ENCODE results near the gene ADAM12.

Gene ADAM12

GRCh38 chr10:126062131-126063032 is 325.9 kb downstream of the ADAM12 start:
- no peak for TF ChIP-seq CTCF (IDR thresholded peaks at IDR 0.05; ENCODE audit: control extremely low read depth, extremely low read depth, low read depth, missing control alignments)
- ChIA-PET POLR2A (no interaction called here), CTCF (interaction anchor here (0.9 to 1.0 kb wide), 2 partner anchors 10 to 81 kb away, joined by 3 read pairs; no protein-coding TSS in a partner anchor)
- no peak for DNase-seq (ENCODE audit: extremely low spot score)

GRCh38 chr10:126061526-126061925 is 326.8 kb downstream of the ADAM12 start:
- DNase-seq (ENCODE audit: extremely low spot score) = no peak
- ChIA-PET POLR2A (no interaction called here), CTCF (no interaction called here)
- TF ChIP-seq CTCF (IDR thresholded peaks at IDR 0.05; ENCODE audit: control extremely low read depth, extremely low read depth, low read depth, missing control alignments) = no peak

- ChIA-PET CTCF (no interaction called here), POLR2A (no interaction called here)
- TF ChIP-seq CTCF (IDR thresholded peaks at IDR 0.05; ENCODE audit: control extremely low read depth, extremely low read depth, low read depth, missing control alignments) = no peak
- DNase-seq (ENCODE audit: extremely low spot score) = no peak
Observed at GRCh38 chr10:126060261-126060931, 327.9 kb downstream of the ADAM12 start.

- TF ChIP-seq CTCF (IDR thresholded peaks at IDR 0.05; ENCODE audit: control extremely low read depth, extremely low read depth, low read depth, missing control alignments) = no peak
- ChIA-PET POLR2A (no interaction called here), CTCF (no interaction called here)
- DNase-seq (ENCODE audit: extremely low spot score) = no peak
Observed at GRCh38 chr10:126059076-126059826, 329.0 kb downstream of the ADAM12 start.

GRCh38 chr10:126058507-126058906 is 329.8 kb downstream of the ADAM12 start:
- DNase-seq (ENCODE audit: extremely low spot score) = no peak
- no peak for TF ChIP-seq CTCF (IDR thresholded peaks at IDR 0.05; ENCODE audit: control extremely low read depth, extremely low read depth, low read depth, missing control alignments)
- ChIA-PET CTCF (no interaction called here), POLR2A (no interaction called here)

GRCh38 chr10:126058104-126058503 is 330.2 kb downstream of the ADAM12 start:
- TF ChIP-seq CTCF (IDR thresholded peaks at IDR 0.05; ENCODE audit: control extremely low read depth, extremely low read depth, low read depth, missing control alignments) = no peak
- POLR2A ChIA-PET = no interaction called here
- CTCF ChIA-PET = no interaction called here
- DNase-seq (ENCODE audit: extremely low spot score) = no peak
